Smooth muscle cell (in vitro differentiated cells): ENCODE measurements around the gene TP73. TPM values are rescaled to one million over a fixed set of nuclear protein-coding genes. Genes with fewer than 3 reads are reported as not detected.

Experiments used
- DNase-seq: peaks from one replicate; lab custom pipeline; 2025; ENCODE audit not compliant: unreplicated experiment; lab: John Stamatoyannopoulos, UW
- H2AFZ ChIP-seq: fragments of 200-600 bp; sonication (generic); 2 replicates; pipeline ENCODE4 v1.6.0; 2016; ENCODE audit warnings: antibody characterized with exemption, low read depth, mild to moderate bottlenecking
- H3F3A ChIP-seq: fragments of 200-600 bp; sonication (generic); 2 replicates; pipeline ENCODE4 v1.6.0; 2017; ENCODE audit warnings: antibody characterized with exemption, low read depth
- H3K27ac ChIP-seq: fragments of 200-600 bp; sonication (generic); 2 replicates; pipeline ENCODE4 v1.5.1; 2016; ENCODE audit warnings: low read depth, mild to moderate bottlenecking
- H3K27me3 ChIP-seq: fragments of 200-600 bp; sonication (generic); 2 replicates; pipeline ENCODE4 v1.6.1; 2016; ENCODE audit warnings: low read depth, mild to moderate bottlenecking
- H3K36me3 ChIP-seq: fragments of 200-600 bp; sonication (generic); 2 replicates; pipeline ENCODE4 v1.5.1; 2016; ENCODE audit warnings: low read depth
- H3K4me1 ChIP-seq: fragments of 200-600 bp; sonication (generic); 2 replicates; pipeline ENCODE4 v1.5.1; 2016; ENCODE audit warnings: low read depth
- H3K4me2 ChIP-seq: fragments of 200-600 bp; sonication (generic); 2 replicates; pipeline ENCODE4 v1.6.0; 2016; ENCODE audit warnings: mild to moderate bottlenecking
- H3K4me3 ChIP-seq: fragments of 200-600 bp; sonication (generic); 2 replicates; pipeline ENCODE4 v1.5.1; 2016; ENCODE audit warnings: mild to moderate bottlenecking
- H3K79me2 ChIP-seq: fragments of 200-600 bp; sonication (generic); 2 replicates; pipeline ENCODE4 v1.6.0; 2016; ENCODE audit warnings: low read depth, mild to moderate bottlenecking
- H3K9ac ChIP-seq: fragments of 200-600 bp; sonication (generic); 2 replicates; pipeline ENCODE4 v1.6.0; 2016; ENCODE audit warnings: low read depth
- H3K9me3 ChIP-seq: fragments of 200-600 bp; sonication (generic); replicated peaks from 2 replicates; pipeline ENCODE4 v1.5.1; 2016; ENCODE audit warnings: low read depth
- H4K20me1 ChIP-seq: fragments of 200-600 bp; sonication (generic); 2 replicates; pipeline ENCODE4 v1.6.0; 2016; ENCODE audit warnings: low read depth
- WGBS: methylation state at CpG from one replicate; pipeline ENCODE4 v1.1.7; 2016; ENCODE audit warnings: low lambda C conversion rate; 5-methylcytosine and 5-hydroxymethylcytosine counted together
- polyA plus RNA-seq: library from polyadenylated mRNA; unstranded; fragments of >200 nt; fragmentation: Nextera tagmentation; extraction: Ambion mirVana; gene quantifications from 2 replicates; pipeline ENCODE4 v1.2.1, GENCODE V29; 2016
- total RNA-seq: library from RNA; depleted of rRNA; stranded (reverse); fragments of >200 nt; gene quantifications from 2 replicates; pipeline ENCODE4 v1.2.3, GENCODE V29; 2014
- TF ChIP-seq, protein P1 (sequence below): fragments of 200-600 bp; sonication (generic); IDR thresholded peaks from 2 replicates; pipeline ENCODE4 v1.5.1; 2017; ENCODE audit warnings: borderline replicate concordance, mild to moderate bottlenecking, antibody characterized with exemption; ENCODE audit not compliant: insufficient read depth, poor library complexity, severe bottlenecking

Gene TP73
- total and polyA plus RNA-seq, 2 experiments from 2014 or later: 0.22 TPM; not detected in 1

DNA sequence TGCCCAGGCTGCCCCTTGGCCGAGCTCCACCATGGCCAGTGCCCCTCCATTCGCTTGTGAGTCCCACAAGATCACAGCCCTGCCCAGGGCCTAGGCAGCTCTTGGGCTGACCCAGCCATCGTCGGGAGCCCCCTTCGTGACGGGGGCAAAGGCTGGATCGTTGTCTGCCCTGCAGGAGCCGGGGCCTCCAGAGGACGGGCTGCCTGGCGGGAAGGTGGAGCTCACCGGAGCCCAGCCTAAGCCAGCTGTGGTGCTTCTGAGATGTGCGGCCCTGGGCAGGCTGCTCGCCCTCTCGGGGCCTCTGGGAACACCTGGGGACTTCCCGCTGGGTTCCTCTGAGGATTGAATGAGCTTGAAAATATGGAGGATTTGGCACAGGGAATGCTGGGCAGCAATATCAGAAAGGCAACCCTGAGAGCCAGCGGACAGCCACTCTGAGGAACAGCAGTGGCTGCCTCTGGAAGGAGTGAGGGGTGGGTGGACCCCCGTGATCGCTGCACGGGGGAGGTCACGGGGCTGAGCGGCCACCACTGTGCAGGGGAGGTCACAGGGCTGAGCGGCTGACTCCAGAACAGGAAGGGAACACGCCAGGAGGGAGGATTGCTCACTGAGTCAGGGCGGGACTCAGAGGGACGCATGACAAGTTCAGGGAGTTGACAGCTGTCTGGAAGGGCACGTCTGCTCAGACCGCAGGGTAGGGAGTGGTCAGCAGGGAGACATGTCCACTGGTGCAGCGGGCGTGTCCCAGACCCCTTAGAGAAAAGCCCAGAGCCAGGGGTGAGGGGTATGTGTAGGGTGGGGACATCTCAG lies 19.3 kb downstream of the TP73 start:
- H2AFZ ChIP-seq: no peak overlapping the region
- H3K9ac ChIP-seq: no peak overlapping the region
- H3K36me3 ChIP-seq: no peaks in the 10 kb centered on the region
- H4K20me1 ChIP-seq: no peaks in the 10 kb centered on the region
- no peaks in the 10 kb centered on the region for H3F3A ChIP-seq
- TF ChIP-seq, protein P1, sequence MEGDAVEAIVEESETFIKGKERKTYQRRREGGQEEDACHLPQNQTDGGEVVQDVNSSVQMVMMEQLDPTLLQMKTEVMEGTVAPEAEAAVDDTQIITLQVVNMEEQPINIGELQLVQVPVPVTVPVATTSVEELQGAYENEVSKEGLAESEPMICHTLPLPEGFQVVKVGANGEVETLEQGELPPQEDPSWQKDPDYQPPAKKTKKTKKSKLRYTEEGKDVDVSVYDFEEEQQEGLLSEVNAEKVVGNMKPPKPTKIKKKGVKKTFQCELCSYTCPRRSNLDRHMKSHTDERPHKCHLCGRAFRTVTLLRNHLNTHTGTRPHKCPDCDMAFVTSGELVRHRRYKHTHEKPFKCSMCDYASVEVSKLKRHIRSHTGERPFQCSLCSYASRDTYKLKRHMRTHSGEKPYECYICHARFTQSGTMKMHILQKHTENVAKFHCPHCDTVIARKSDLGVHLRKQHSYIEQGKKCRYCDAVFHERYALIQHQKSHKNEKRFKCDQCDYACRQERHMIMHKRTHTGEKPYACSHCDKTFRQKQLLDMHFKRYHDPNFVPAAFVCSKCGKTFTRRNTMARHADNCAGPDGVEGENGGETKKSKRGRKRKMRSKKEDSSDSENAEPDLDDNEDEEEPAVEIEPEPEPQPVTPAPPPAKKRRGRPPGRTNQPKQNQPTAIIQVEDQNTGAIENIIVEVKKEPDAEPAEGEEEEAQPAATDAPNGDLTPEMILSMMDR: no peak
- no peaks in the 10 kb centered on the region for H3K4me1 ChIP-seq
- WGBS: 70% methylated on average over 28 of the region's 29 CpGs
- H3K79me2 ChIP-seq: no peaks in the 10 kb centered on the region
- H3K27ac ChIP-seq: no peak overlapping the region
- no peaks in the 10 kb centered on the region for H3K9me3 ChIP-seq
- H3K27me3 ChIP-seq: no peaks in the 10 kb centered on the region
- no peak overlapping the region for H3K4me3 ChIP-seq
- DNase-seq: no peak
- no peak overlapping the region for H3K4me2 ChIP-seq

DNA sequence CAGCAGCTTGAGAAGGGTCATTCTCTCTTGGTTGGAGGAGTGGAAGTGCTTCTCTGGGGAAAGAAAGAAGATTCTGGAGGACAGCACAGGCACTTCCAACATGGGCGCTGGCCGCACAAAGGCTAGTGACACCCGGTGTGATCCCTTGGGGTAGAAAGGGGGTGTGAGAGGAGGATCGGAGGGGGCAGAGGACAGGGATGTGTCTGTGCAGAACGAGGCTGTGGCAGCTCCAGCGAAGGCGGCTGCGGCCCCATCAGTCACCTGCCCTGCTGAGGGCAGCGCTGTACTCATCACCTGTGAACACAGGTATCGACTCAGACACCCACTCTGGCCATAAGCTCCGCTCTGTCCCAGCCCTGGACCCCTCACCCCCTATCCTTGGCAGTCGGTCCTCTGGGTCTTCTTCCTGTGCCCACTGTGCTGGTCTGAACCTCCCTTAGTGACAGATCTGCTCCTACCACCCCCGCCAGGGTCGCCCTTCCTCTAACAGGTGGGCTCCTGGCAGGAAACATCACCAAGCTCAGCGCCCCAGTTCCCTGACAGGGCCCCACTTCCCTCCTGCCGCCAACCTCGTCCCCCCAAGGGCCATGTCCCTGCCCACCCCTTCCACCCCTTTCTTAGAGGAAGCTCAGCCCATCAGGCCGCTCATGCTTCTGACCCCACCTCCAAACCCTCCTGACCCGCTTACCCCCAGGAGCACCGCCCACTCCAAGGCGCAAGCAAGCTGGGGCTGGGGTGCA lies 20.1 kb downstream of the TP73 start:
- Histone ChIP-seq H3K9me3 (no peaks in the 10 kb centered on the region), H3K27ac (no peak overlapping the region), H3K4me3 (no peak overlapping the region), H4K20me1 (no peaks in the 10 kb centered on the region), H3K4me2 (no peak overlapping the region), H3K36me3 (no peaks in the 10 kb centered on the region), H2AFZ (no peak overlapping the region), H3F3A (no peaks in the 10 kb centered on the region), H3K79me2 (no peaks in the 10 kb centered on the region), H3K9ac (no peak overlapping the region), H3K27me3 (no peaks in the 10 kb centered on the region), H3K4me1 (no peaks in the 10 kb centered on the region)
- DNase-seq: no peak
- 84% methylated on average over 18 of the region's 21 CpGs for WGBS
- TF ChIP-seq, protein P1: no peak

- Histone ChIP-seq H2AFZ (no peak overlapping the region), H3K4me2 (no peak overlapping the region), H3F3A (no peaks in the 10 kb centered on the region), H3K9ac (no peak overlapping the region), H4K20me1 (no peaks in the 10 kb centered on the region), H3K27me3 (no peaks in the 10 kb centered on the region), H3K79me2 (no peaks in the 10 kb centered on the region), H3K27ac (no peak overlapping the region), H3K4me3 (no peak overlapping the region), H3K4me1 (no peaks in the 10 kb centered on the region), H3K9me3 (no peaks in the 10 kb centered on the region), H3K36me3 (no peaks in the 10 kb centered on the region)
- DNase-seq: no peak
- WGBS: 94% methylated on average over 17 of the region's 17 CpGs
- TF ChIP-seq, protein P1: no peak
Measured at GRCh38 chr1:3672971-3673361, 20.6 kb downstream of the TP73 start.
